Measurements from ENCODE around the gene XG. TPM values are rescaled to one million over a fixed set of nuclear protein-coding genes. Genes with fewer than 3 reads are reported as not detected.

The XG gene
- total and polyA plus RNA-seq, 2 of the 4 experiments (the other 2 are of a cell fraction) = under 0.01 TPM; not detected in 1

GRCh38 chrX:2859197-2859797, 107.5 kb downstream of the XG start:
- Histone ChIP-seq H4K91ac (ENCODE audit: insufficient read depth, low read depth, low read length) (no peak overlapping the region), H4K20me1 (ENCODE audit: insufficient read depth, low read length) (no peaks in the 10 kb centered on the region), H3K27ac (ENCODE audit: insufficient read depth, low read length) (no peak overlapping the region), H2BK5ac (ENCODE audit: low read depth, low read length, poor library complexity, severe bottlenecking) (no peak overlapping the region), H2AK5ac (ENCODE audit: low read depth, low read length) (no peak overlapping the region), H3K36me3 (ENCODE audit: control insufficient read depth, insufficient read depth, low read length) (peaks cover 30% of the 10 kb centered on the region), H3K79me1 (ENCODE audit: low read depth in 1 of 2, low read length in 2 of 2) (no peaks in the 10 kb centered on the region), H3K56ac (ENCODE audit: extremely low read depth, insufficient read depth, low read length) (no peak overlapping the region), H3K14ac (replicated peaks; ENCODE audit: low read depth, low read length) (no peak overlapping the region), H4K5ac (ENCODE audit: low read depth, low read length) (no peak overlapping the region), H2BK15ac (ENCODE audit: low read depth, low read length) (no peak overlapping the region), H2AFZ (replicated peaks; ENCODE audit: low read length, poor library complexity) (no peak overlapping the region), H3K9ac (ENCODE audit: low read depth, low read length) (no peak overlapping the region), H3K23ac (ENCODE audit: low read depth, low read length) (no peak overlapping the region), H3K9me3 (ENCODE audit: control insufficient read depth, insufficient read depth, low read length) (no peaks in the 10 kb centered on the region), H3K4me1 (ENCODE audit: control insufficient read depth, insufficient read depth, low read length) (no peaks in the 10 kb centered on the region), H2BK120ac (ENCODE audit: low read depth, low read length) (no peak overlapping the region), H3K27me3 (ENCODE audit: control insufficient read depth, insufficient read depth, low read length) (no peaks in the 10 kb centered on the region), H3K4me3 (ENCODE audit: insufficient read depth, low read depth, low read length) (no peak overlapping the region), H2AK9ac (replicated peaks; ENCODE audit: low read depth, low read length, poor library complexity) (no peak overlapping the region), H3K4ac (ENCODE audit: low read depth, low read length) (no peak overlapping the region), H3K9me1 (ENCODE audit: insufficient read depth, low read length) (no peaks in the 10 kb centered on the region), H3K4me2 (ENCODE audit: low read depth, low read length) (no peak overlapping the region), H3K18ac (ENCODE audit: low read depth, low read length) (no peak overlapping the region), H4K8ac (ENCODE audit: low read depth in 2 of 2, low read length in 2 of 2) (no peak overlapping the region), H2BK20ac (ENCODE audit: low read depth, low read length) (no peak overlapping the region)
- BruUV-seq (replicated peaks) = no TSS peak
- ChIA-PET POLR2A (ENCODE audit: unreplicated experiment) (no interaction called here), CTCF (no interaction called here)
- ATAC-seq (ENCODE audit: low read depth) (no peak), DNase-seq (no peak)
- TF ChIP-seq CHD1 (IDR thresholded peaks at IDR 0.05; ENCODE audit: low read depth, low read length) (no peak), RFX5 (IDR thresholded peaks at IDR 0.05; ENCODE audit: low read depth, low read length) (no peak), USF2 (IDR thresholded peaks at IDR 0.05; ENCODE audit: low read depth, low read length) (no peak), SMC3 (IDR thresholded peaks at IDR 0.05; ENCODE audit: low read depth, low read length) (no peak), ELK1 (IDR thresholded peaks at IDR 0.05; ENCODE audit: borderline replicate concordance, low read depth, low read length) (no peak), BHLHE40 (IDR thresholded peaks at IDR 0.05; ENCODE audit: low read depth, low read length) (no peak), MAFK (IDR thresholded peaks at IDR 0.05; ENCODE audit: low read depth, low read length) (no peak)
- intact Hi-C loops (cut with micrococcal nuclease) = no loop called here
- no CpG with 5 or more reads among the region's 1 CpG for WGBS, 2 experiments (ENCODE audit: extremely low coverage in 2 of 2, insufficient read length in 1 of 2)
- in situ Hi-C loops (cut with MboI; ENCODE audit: low sequenced_read_pairs) = no loop called here
- dilution Hi-C loops (cut with HindIII; ENCODE audit: low sequenced_read_pairs, unreplicated experiment) = no loop called here

Measured in IMR-90 (cell line).